Neuronal stem cell (in vitro differentiated cells): ENCODE data around the gene APBB1.
"Not testable (repeated sequence)": the region's sequence is repeated elsewhere in the genome, so short reads cannot be mapped to it uniquely, and the experiment has no call there.

ENCODE experiments used
- DNase-seq: peaks from one replicate; pipeline ENCODE4 v3.0.0-alpha.2; 2013; ENCODE audit warnings: low spot score
- H2AFZ ChIP-seq: one replicate; pipeline ENCODE4 v1.6.1; 2013; ENCODE audit warnings: mild to moderate bottlenecking, low read length, inconsistent platforms
- H2AK5ac ChIP-seq: 2 replicates; pipeline ENCODE4 v1.6.1; 2013; ENCODE audit warnings: low read depth, mild to moderate bottlenecking, inconsistent platforms, low read length, moderate library complexity, mixed read lengths
- H2BK120ac ChIP-seq: 2 replicates; pipeline ENCODE4 v1.6.1; 2013; ENCODE audit warnings: low read depth, mild to moderate bottlenecking, inconsistent platforms, low read length, moderate library complexity, mixed read lengths
- H2BK12ac ChIP-seq: one replicate; pipeline ENCODE4 v1.6.1; 2013; ENCODE audit warnings: low read length, inconsistent platforms
- H2BK15ac ChIP-seq: 2 replicates; pipeline ENCODE4 v1.6.1; 2013; ENCODE audit warnings: mild to moderate bottlenecking, low read length, inconsistent platforms, mixed read lengths
- H2BK5ac ChIP-seq: one replicate; pipeline ENCODE4 v1.6.1; 2013; ENCODE audit warnings: inconsistent platforms, mild to moderate bottlenecking, low read length, moderate library complexity
- H3K14ac ChIP-seq: one replicate; pipeline ENCODE4 v1.6.1; 2013; ENCODE audit warnings: low read length, inconsistent platforms
- H3K18ac ChIP-seq: 2 replicates; pipeline ENCODE4 v1.6.1; 2013; ENCODE audit warnings: low read length, inconsistent platforms
- H3K23ac ChIP-seq: 2 replicates; pipeline ENCODE4 v1.6.1; 2013; ENCODE audit warnings: low read depth, mild to moderate bottlenecking, mixed read lengths, low read length, inconsistent platforms; ENCODE audit not compliant: poor library complexity
- H3K27ac ChIP-seq: replicated peaks from 3 replicates; pipeline ENCODE4 v1.5.1; 2013; ENCODE audit warnings: low read length, inconsistent platforms
- H3K27me3 ChIP-seq, 3 experiments: 2 replicates each; pipeline ENCODE4 v1.6.1; 2013; ENCODE audit warnings: low read length in 3 of 3, mild to moderate bottlenecking in 2 of 3, inconsistent platforms in 1 of 3, low read depth in 1 of 3, mixed read lengths in 1 of 3, moderate library complexity in 1 of 3; ENCODE audit not compliant: control insufficient read depth in 3 of 3, insufficient read depth in 3 of 3
- H3K36me3 ChIP-seq, 2 donors: replicated peaks in 1 of 2; 2 replicates each; pipeline ENCODE4 v1.6.1; 2013; ENCODE audit warnings: low read length in 2 of 2; ENCODE audit not compliant: control insufficient read depth in 2 of 2, insufficient read depth in 2 of 2
- H3K4ac ChIP-seq: 2 replicates; pipeline ENCODE4 v1.6.1; 2013; ENCODE audit warnings: inconsistent platforms, mild to moderate bottlenecking, low read length, moderate library complexity
- H3K4me1 ChIP-seq, 2 donors: 1 replicate in 1 of 2; 2 replicates in 1 of 2; pipeline ENCODE4 v1.6.1; 2013; ENCODE audit warnings: low read length in 2 of 2, low read depth in 1 of 2; ENCODE audit not compliant: control insufficient read depth in 2 of 2, insufficient read depth in 1 of 2
- H3K4me2 ChIP-seq: one replicate; pipeline ENCODE4 v1.6.1; 2013; ENCODE audit warnings: mild to moderate bottlenecking, low read length, inconsistent platforms; ENCODE audit not compliant: insufficient read depth, poor library complexity, severe bottlenecking
- H3K4me3 ChIP-seq, 2 donors: 2 replicates each; pipeline ENCODE4 v1.5.1; 2013; ENCODE audit warnings: low read length in 2 of 2, mild to moderate bottlenecking in 2 of 2, inconsistent platforms in 1 of 2, moderate library complexity in 1 of 2
- H3K79me1 ChIP-seq: one replicate; pipeline ENCODE4 v1.6.1; 2013; ENCODE audit warnings: low read depth, mild to moderate bottlenecking, inconsistent platforms, low read length, moderate library complexity
- H3K9ac ChIP-seq: one replicate; pipeline ENCODE4 v1.6.1; 2013; ENCODE audit warnings: mild to moderate bottlenecking, low read depth, low read length, inconsistent platforms; ENCODE audit not compliant: poor library complexity
- H3K9me3 ChIP-seq, 2 donors: replicated peaks in 1 of 2; 2 replicates each; pipeline versions ENCODE3 to v1.6.1; 2013; ENCODE audit warnings: low read length in 2 of 2, mild to moderate bottlenecking in 2 of 2, inconsistent platforms in 1 of 2, low read depth in 1 of 2, mixed read lengths in 1 of 2, moderate library complexity in 1 of 2; ENCODE audit not compliant: control insufficient read depth in 2 of 2, insufficient read depth in 1 of 2
- H4K8ac ChIP-seq: one replicate; pipeline ENCODE4 v1.6.1; 2013; ENCODE audit warnings: low read depth, mild to moderate bottlenecking, inconsistent platforms, low read length, moderate library complexity
- H4K91ac ChIP-seq: one replicate; pipeline ENCODE4 v1.6.1; 2013; ENCODE audit warnings: low read length, low read depth, mild to moderate bottlenecking, inconsistent platforms; ENCODE audit not compliant: poor library complexity
- WGBS, 2 donors: extraction: QIAGEN DNeasy Blood & Tissue Kit; methylation state at CpG; one replicate each; pipeline ENCODE4 v1.1.7; 2013; ENCODE audit warnings: missing lambda C conversion rate in 2 of 2, mixed read lengths in 1 of 2; ENCODE audit not compliant: insufficient read length in 2 of 2, insufficient replicate concordance in 1 of 2; ENCODE audit errors: extremely low coverage in 2 of 2; 5-methylcytosine and 5-hydroxymethylcytosine counted together

APBB1 gene

DNA sequence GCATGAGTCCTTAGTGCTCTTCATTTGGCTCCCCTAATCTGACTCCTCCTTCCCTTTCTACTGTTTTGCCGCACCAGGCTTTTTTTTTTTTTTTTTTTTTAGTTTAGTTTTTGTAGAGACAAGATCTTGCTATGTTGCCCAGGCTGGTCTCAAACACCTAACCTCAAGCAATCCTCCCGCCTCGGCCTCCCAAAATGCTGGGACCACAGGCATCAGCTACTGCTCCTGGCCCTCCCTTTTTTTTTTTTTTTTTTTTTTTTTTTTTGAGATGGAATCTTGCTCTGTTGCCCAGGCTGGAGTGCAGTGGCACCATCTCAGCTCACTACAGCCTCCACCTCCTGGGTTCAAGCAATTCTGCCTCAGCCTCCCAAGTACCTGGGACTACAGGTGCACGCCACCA lies 26.6 kb downstream of the APBB1 start:
- H3K4me2 ChIP-seq, H2BK120ac ChIP-seq, H3K23ac ChIP-seq, H4K8ac ChIP-seq, H2AFZ ChIP-seq, H3K9me3 ChIP-seq, H3K79me1 ChIP-seq, H2BK5ac ChIP-seq, H2BK12ac ChIP-seq, H3K4me3 ChIP-seq, DNase-seq, H3K4ac ChIP-seq, H3K9ac ChIP-seq, H3K14ac ChIP-seq, H2BK15ac ChIP-seq, H3K18ac ChIP-seq, H4K91ac ChIP-seq, H2AK5ac ChIP-seq, H3K27me3 ChIP-seq, H3K27ac ChIP-seq: not testable (repeated sequence)
- peaks cover 5 to 20% of the 10 kb centered on the region in 2 donors for H3K36me3 ChIP-seq
- H3K4me1 ChIP-seq, result peaks cover 10 to 11% of the 10 kb centered on the region in 2 donors
- no CpG with 5 or more reads among the region's 4 CpGs for WGBS, 2 donors

DNA sequence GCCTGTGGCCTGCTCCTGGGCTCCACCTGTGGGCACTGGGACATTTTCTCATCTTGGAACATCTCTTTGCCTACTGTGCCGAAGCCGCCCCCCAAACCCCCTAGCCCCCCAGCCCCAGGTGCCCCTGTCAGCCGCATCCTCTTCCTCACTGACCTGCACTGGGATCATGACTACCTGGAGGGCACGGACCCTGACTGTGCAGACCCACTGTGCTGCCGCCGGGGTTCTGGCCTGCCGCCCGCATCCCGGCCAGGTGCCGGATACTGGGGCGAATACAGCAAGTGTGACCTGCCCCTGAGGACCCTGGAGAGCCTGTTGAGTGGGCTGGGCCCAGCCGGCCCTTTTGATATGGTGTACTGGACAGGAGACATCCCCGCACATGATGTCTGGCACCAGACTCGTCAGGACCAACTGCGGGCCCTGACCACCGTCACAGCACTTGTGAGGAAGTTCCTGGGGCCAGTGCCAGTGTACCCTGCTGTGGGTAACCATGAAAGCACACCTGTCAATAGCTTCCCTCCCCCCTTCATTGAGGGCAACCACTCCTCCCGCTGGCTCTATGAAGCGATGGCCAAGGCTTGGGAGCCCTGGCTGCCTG lies 27.3 kb downstream of the APBB1 start:
- no peak overlapping the region for H2AK5ac ChIP-seq
- no peak overlapping the region for H2BK5ac ChIP-seq
- H4K91ac ChIP-seq, result no peak overlapping the region
- no CpG with 5 or more reads among the region's 18 CpGs for WGBS, 2 donors
- H2AFZ ChIP-seq, result no peak overlapping the region
- H3K4me1 ChIP-seq, result peaks cover 10 to 11% of the 10 kb centered on the region in 2 donors
- no peak overlapping the region for H2BK12ac ChIP-seq
- no peak overlapping the region for H2BK120ac ChIP-seq
- no peak overlapping the region for H2BK15ac ChIP-seq
- H3K23ac ChIP-seq, result no peak overlapping the region
- DNase-seq, result no peak
- H3K4me3 ChIP-seq, result peak overlapping the region in 1 of 2 donors; percentile 68
- peaks cover 5 to 16% of the 10 kb centered on the region in 2 donors for H3K36me3 ChIP-seq
- no peak overlapping the region for H3K27ac ChIP-seq
- H3K9ac ChIP-seq, result no peak overlapping the region
- peaks cover 4% of the 10 kb centered on the region for H3K79me1 ChIP-seq
- H3K27me3 ChIP-seq, result no peaks in the 10 kb centered on the region
- H3K18ac ChIP-seq, result no peak overlapping the region
- H3K4me2 ChIP-seq, result no peak overlapping the region
- no peaks in the 10 kb centered on the region for H3K9me3 ChIP-seq
- H3K14ac ChIP-seq, result no peak overlapping the region
- H4K8ac ChIP-seq, result no peak overlapping the region
- H3K4ac ChIP-seq, result no peak overlapping the region

DNA sequence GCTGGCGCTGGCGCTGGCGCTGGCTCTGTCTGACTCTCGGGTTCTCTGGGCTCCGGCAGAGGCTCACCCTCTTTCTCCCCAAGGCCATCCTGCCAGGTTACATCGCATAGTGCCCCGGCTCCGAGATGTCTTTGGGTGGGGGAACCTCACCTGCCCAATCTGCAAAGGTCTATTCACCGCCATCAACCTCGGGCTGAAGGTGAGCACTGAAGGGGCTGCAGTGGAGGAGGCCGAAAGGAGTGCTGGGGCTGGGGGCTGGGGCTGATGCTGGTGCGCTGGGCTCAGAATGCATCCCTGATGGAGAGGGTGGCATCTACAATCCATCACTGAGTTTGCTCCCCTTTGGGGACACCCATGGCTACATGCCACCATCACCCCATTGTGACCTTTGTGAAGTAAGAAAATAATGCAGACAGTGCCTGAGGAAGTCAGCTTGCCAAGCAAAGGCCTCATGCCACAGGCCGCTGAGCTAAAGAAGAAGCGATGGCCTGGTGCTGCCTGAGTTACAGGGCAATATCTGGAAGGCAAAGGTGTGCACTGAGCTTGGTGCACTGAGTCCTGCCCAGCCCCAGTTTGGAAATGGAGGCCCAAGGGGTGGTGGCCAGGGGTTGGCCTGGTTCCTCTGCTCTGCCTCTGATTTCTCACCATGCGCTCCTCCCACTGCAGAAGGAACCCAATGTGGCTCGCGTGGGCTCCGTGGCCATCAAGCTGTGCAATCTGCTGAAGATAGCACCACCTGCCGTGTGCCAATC lies 28.0 kb downstream of the APBB1 start:
- H3K4me3 ChIP-seq, result peak overlapping the region; percentile 68 to 89
- peak overlapping the region; percentile 50 for H2AK5ac ChIP-seq
- peaks cover 4% of the 10 kb centered on the region for H3K79me1 ChIP-seq
- H4K91ac ChIP-seq, result no peak overlapping the region
- H2BK15ac ChIP-seq, result peak overlapping the region; percentile 61
- no peak overlapping the region for H3K4ac ChIP-seq
- no peak overlapping the region for H2BK12ac ChIP-seq
- H3K36me3 ChIP-seq, result peaks cover 5 to 14% of the 10 kb centered on the region in 2 donors
- peak overlapping the region; percentile 73 for H3K18ac ChIP-seq
- no peaks in the 10 kb centered on the region for H3K27me3 ChIP-seq
- H3K23ac ChIP-seq, result peak overlapping the region; percentile 71
- H3K9me3 ChIP-seq, result no peaks in the 10 kb centered on the region
- peaks cover 10 to 11% of the 10 kb centered on the region in 2 donors for H3K4me1 ChIP-seq
- WGBS, 2 donors, result no CpG with 5 or more reads among the region's 19 CpGs
- no peak overlapping the region for H2BK5ac ChIP-seq
- no peak for DNase-seq
- peak overlapping the region; percentile 86 for H3K4me2 ChIP-seq
- peak overlapping the region; percentile 89 for H3K9ac ChIP-seq
- H3K27ac ChIP-seq, result no peak overlapping the region
- peak overlapping the region; percentile 27 for H2BK120ac ChIP-seq
- H3K14ac ChIP-seq, result no peak overlapping the region
- no peak overlapping the region for H4K8ac ChIP-seq
- H2AFZ ChIP-seq, result peak overlapping the region; percentile 86
